PC-3 (cell line): Measurements from ENCODE around the gene AKAP13.

Experiments
- CTCF ChIP-seq: fragments of 300-600 bp; sonication (generic); conservative IDR thresholded peaks from 2 replicates; pipeline ENCODE4 v1.5.1; 2017; ENCODE audit warnings: antibody characterized with exemption, low read depth, mild to moderate bottlenecking, low read length
- EZH2phosphoT487 ChIP-seq: fragments of 300-600 bp; sonication (generic); IDR thresholded peaks from 2 replicates; pipeline ENCODE4 v1.6.1; 2018; ENCODE audit warnings: mild to moderate bottlenecking, antibody characterized with exemption, low read length, borderline replicate concordance

GRCh38 chr15:85649372-85649771 is 269.0 kb downstream of the AKAP13 start:
- TF ChIP-seq CTCF (no peak), EZH2phosphoT487 (no peak)
